HEK293 (cell line): Measurements from ENCODE around the gene IDI2.

Experiments used
- BCL11B ChIP-seq: fragments of 450-650 bp; formaldehyde crosslinking; IDR thresholded peaks from 2 replicates; pipeline ENCODE4 v1.5.1; 2016; ENCODE audit warnings: low read depth, missing biosample characterization, missing genetic modification characterization
- FEZF1 ChIP-seq: fragments of 450-650 bp; formaldehyde crosslinking; IDR thresholded peaks from 2 replicates; pipeline ENCODE4 v1.5.1; 2016; ENCODE audit warnings: missing biosample characterization, missing genetic modification characterization
- KLF10 ChIP-seq: fragments of 450-650 bp; IDR thresholded peaks from 2 replicates; pipeline ENCODE4 v1.5.1; 2018; ENCODE audit warnings: missing biosample characterization, mild to moderate bottlenecking, missing genetic modification characterization
- KLF9 ChIP-seq: fragments of 450-650 bp; formaldehyde crosslinking; IDR thresholded peaks from 2 replicates; pipeline ENCODE4 v1.5.1; 2016; ENCODE audit warnings: missing biosample characterization, missing genetic modification characterization, low read depth
- SCRT1 ChIP-seq: fragments of 450-650 bp; formaldehyde crosslinking; IDR thresholded peaks from 2 replicates; pipeline ENCODE4 v1.5.1; 2016; ENCODE audit warnings: missing biosample characterization, missing genetic modification characterization, borderline replicate concordance
- SP7 ChIP-seq: fragments of 450-650 bp; formaldehyde crosslinking; IDR thresholded peaks from 2 replicates; pipeline ENCODE4 v1.5.1; 2016; ENCODE audit warnings: missing biosample characterization, missing genetic modification characterization
- ZBTB20 ChIP-seq: fragments of 450-650 bp; formaldehyde crosslinking; IDR thresholded peaks from 2 replicates; pipeline ENCODE4 v1.5.1; 2016; ENCODE audit warnings: missing biosample characterization, missing genetic modification characterization
- ZNF138 ChIP-seq: fragments of 450-650 bp; formaldehyde crosslinking; IDR thresholded peaks from 2 replicates; pipeline ENCODE4 v1.5.1; 2016; ENCODE audit warnings: missing biosample characterization, missing genetic modification characterization, borderline replicate concordance
- ZNF18 ChIP-seq: fragments of 450-650 bp; formaldehyde crosslinking; IDR thresholded peaks from 2 replicates; pipeline ENCODE4 v1.5.1; 2016; ENCODE audit warnings: missing biosample characterization, missing genetic modification characterization
- ZNF184 ChIP-seq: fragments of 450-650 bp; IDR thresholded peaks from 2 replicates; pipeline ENCODE4 v1.5.1; 2018; ENCODE audit warnings: missing biosample characterization, mild to moderate bottlenecking, missing genetic modification characterization
- ZNF2 ChIP-seq: fragments of 450-650 bp; formaldehyde crosslinking; IDR thresholded peaks from 2 replicates; pipeline ENCODE4 v1.5.1; 2016; ENCODE audit warnings: missing biosample characterization, missing genetic modification characterization
- ZNF335 ChIP-seq: fragments of 450-650 bp; formaldehyde crosslinking; conservative IDR thresholded peaks from 2 replicates; pipeline ENCODE4 v1.5.1; 2016; ENCODE audit warnings: missing biosample characterization, missing genetic modification characterization
- ZNF501 ChIP-seq: fragments of 450-650 bp; formaldehyde crosslinking; IDR thresholded peaks from 2 replicates; pipeline ENCODE4 v1.5.1; 2016; ENCODE audit warnings: missing biosample characterization, missing genetic modification characterization
- ZNF518A ChIP-seq: fragments of 450-650 bp; formaldehyde crosslinking; conservative IDR thresholded peaks from 2 replicates; pipeline ENCODE4 v1.5.1; 2016; ENCODE audit warnings: low read depth, missing biosample characterization, missing genetic modification characterization
- ZNF677 ChIP-seq: fragments of 450-650 bp; IDR thresholded peaks from 2 replicates; pipeline ENCODE4 v1.5.0; 2018; ENCODE audit warnings: missing biosample characterization, mild to moderate bottlenecking, missing genetic modification characterization, moderate library complexity
- ZNF704 ChIP-seq: fragments of 450-650 bp; formaldehyde crosslinking; IDR thresholded peaks from 2 replicates; pipeline ENCODE4 v1.5.1; 2016; ENCODE audit warnings: missing biosample characterization, missing genetic modification characterization
- ZSCAN5A ChIP-seq: fragments of 450-650 bp; formaldehyde crosslinking; IDR thresholded peaks from 2 replicates; pipeline ENCODE4 v1.5.1; 2016; ENCODE audit warnings: missing biosample characterization, missing genetic modification characterization
- ZXDB ChIP-seq: fragments of 450-650 bp; formaldehyde crosslinking; IDR thresholded peaks from 2 replicates; pipeline ENCODE4 v1.5.1; 2016; ENCODE audit warnings: missing biosample characterization, missing genetic modification characterization
- TF ChIP-seq, protein P1 (sequence below): fragments of 450-650 bp; formaldehyde crosslinking; IDR thresholded peaks from 2 replicates; pipeline ENCODE4 v1.5.1; 2016; ENCODE audit warnings: missing biosample characterization, missing genetic modification characterization
- TF ChIP-seq, protein P2 (sequence below): fragments of 450-650 bp; formaldehyde crosslinking; conservative IDR thresholded peaks from 2 replicates; pipeline ENCODE4 v1.5.1; 2016; ENCODE audit warnings: low read depth, missing biosample characterization, missing genetic modification characterization
- TF ChIP-seq, protein P3 (sequence below): fragments of 450-650 bp; formaldehyde crosslinking; IDR thresholded peaks from 2 replicates; pipeline ENCODE4 v1.5.1; 2016; ENCODE audit warnings: missing biosample characterization, missing genetic modification characterization

Gene IDI2

DNA sequence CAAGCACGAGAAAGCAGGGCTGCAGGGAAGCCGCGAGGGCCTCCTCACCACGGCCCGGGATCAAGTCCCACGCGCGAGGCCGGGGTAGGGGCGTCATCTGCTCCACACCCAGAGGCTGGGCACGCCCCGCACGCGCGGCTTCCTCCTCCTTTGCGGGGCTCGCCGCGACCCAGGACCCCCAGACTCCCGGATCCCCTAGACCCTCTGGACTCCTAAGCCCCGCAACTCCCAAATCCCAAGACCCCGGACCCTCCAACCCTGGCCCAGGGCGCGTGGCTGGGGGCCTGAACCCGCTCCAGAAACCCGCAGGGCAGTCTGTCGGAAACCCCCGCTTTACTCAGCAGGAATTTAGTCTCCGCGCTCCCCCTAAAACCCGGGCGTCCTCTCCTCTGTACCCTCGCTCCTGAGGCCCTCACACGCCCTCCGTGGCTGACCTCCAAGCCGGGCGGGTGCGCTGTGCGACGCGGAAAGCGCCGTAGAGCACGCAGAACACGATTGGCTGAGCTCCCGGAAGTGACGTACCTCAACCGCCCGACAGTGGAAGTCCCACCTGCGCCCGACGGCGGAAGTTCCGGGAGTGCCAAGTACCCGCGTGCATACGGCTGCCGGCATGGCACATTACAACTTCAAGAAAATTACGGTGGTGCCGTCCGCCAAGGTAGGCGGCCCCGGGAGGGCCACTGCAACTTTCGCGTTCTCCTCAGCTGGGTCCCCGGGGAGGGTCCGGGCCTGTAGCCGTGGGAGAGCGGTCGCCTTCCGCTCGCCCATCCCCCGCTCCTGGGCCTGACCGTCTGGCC is 37.6 kb downstream of the IDI2 start, which contains the start of gene GTPBP4 (continued):
- TF ChIP-seq, protein P1, sequence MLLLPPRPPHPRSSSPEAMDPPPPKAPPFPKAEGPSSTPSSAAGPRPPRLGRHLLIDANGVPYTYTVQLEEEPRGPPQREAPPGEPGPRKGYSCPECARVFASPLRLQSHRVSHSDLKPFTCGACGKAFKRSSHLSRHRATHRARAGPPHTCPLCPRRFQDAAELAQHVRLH, result peak; percentile 77
- TF ChIP-seq SCRT1 (tag by site-specific recombination) (no peak), KLF9 (tag by site-specific recombination) (peak; percentile 47), ZNF184 (tag by site-specific recombination) (no peak), FEZF1 (tag by site-specific recombination) (no peak), ZNF335 (tag by site-specific recombination) (peak; percentile 88), ZNF2 (tag by site-specific recombination) (0 out of 2 replicates have a peak, but pooled peaks have one; percentile 39), ZNF518A (peak; percentile 96), BCL11B (tag by site-specific recombination) (peak; percentile 50; the same call in 1 of the 2 replicates), ZNF501 (tag by site-specific recombination) (peak; percentile 60), KLF10 (tag by site-specific recombination) (0 out of 2 replicates have a peak, but pooled peaks have one; percentile 18), ZNF138 (no peak), ZNF704 (0 out of 2 replicates have a peak, but pooled peaks have one; percentile 45), ZSCAN5A (tag by site-specific recombination) (0 out of 2 replicates have a peak, but pooled peaks have one; percentile 55), SP7 (tag by site-specific recombination) (peak; percentile 58), ZXDB (tag by site-specific recombination) (peak; percentile 87), ZBTB20 (tag by site-specific recombination) (peak; percentile 99), ZNF677 (no peak), ZNF18 (tag by site-specific recombination) (0 out of 2 replicates have a peak, but pooled peaks have one; percentile 27)
- TF ChIP-seq, protein P2, sequence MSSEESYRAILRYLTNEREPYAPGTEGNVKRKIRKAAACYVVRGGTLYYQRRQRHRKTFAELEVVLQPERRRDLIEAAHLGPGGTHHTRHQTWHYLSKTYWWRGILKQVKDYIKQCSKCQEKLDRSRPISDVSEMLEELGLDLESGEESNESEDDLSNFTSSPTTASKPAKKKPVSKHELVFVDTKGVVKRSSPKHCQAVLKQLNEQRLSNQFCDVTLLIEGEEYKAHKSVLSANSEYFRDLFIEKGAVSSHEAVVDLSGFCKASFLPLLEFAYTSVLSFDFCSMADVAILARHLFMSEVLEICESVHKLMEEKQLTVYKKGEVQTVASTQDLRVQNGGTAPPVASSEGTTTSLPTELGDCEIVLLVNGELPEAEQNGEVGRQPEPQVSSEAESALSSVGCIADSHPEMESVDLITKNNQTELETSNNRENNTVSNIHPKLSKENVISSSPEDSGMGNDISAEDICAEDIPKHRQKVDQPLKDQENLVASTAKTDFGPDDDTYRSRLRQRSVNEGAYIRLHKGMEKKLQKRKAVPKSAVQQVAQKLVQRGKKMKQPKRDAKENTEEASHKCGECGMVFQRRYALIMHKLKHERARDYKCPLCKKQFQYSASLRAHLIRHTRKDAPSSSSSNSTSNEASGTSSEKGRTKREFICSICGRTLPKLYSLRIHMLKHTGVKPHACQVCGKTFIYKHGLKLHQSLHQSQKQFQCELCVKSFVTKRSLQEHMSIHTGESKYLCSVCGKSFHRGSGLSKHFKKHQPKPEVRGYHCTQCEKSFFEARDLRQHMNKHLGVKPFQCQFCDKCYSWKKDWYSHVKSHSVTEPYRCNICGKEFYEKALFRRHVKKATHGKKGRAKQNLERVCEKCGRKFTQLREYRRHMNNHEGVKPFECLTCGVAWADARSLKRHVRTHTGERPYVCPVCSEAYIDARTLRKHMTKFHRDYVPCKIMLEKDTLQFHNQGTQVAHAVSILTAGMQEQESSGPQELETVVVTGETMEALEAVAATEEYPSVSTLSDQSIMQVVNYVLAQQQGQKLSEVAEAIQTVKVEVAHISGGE (tag by site-specific recombination), result peak; percentile 96
- TF ChIP-seq, protein P3, sequence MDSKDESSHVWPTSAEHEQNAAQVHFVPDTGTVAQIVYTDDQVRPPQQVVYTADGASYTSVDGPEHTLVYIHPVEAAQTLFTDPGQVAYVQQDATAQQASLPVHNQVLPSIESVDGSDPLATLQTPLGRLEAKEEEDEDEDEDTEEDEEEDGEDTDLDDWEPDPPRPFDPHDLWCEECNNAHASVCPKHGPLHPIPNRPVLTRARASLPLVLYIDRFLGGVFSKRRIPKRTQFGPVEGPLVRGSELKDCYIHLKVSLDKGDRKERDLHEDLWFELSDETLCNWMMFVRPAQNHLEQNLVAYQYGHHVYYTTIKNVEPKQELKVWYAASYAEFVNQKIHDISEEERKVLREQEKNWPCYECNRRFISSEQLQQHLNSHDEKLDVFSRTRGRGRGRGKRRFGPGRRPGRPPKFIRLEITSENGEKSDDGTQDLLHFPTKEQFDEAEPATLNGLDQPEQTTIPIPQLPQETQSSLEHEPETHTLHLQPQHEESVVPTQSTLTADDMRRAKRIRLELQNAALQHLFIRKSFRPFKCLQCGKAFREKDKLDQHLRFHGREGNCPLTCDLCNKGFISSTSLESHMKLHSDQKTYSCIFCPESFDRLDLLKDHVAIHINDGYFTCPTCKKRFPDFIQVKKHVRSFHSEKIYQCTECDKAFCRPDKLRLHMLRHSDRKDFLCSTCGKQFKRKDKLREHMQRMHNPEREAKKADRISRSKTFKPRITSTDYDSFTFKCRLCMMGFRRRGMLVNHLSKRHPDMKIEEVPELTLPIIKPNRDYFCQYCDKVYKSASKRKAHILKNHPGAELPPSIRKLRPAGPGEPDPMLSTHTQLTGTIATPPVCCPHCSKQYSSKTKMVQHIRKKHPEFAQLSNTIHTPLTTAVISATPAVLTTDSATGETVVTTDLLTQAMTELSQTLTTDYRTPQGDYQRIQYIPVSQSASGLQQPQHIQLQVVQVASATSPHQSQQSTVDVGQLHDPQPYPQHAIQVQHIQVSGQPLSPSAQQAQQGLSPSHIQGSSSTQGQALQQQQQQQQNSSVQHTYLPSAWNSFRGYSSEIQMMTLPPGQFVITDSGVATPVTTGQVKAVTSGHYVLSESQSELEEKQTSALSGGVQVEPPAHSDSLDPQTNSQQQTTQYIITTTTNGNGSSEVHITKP (tag by site-specific recombination), result peak; percentile 67
